SW 1271 (cell line): Measurements from ENCODE around the gene MTARC2.
A peak's percentile ranks its signal among the peaks of the same experiment; 100 is the strongest.
"Not testable (repeated sequence)": the region's sequence is repeated elsewhere in the genome, so short reads cannot be mapped to it uniquely, and the experiment has no call there.

Source experiments
- DNase-seq, 2 experiments: peaks; one replicate each; lab custom pipeline; 2025; lab: John Stamatoyannopoulos, UW

Gene MTARC2

DNA sequence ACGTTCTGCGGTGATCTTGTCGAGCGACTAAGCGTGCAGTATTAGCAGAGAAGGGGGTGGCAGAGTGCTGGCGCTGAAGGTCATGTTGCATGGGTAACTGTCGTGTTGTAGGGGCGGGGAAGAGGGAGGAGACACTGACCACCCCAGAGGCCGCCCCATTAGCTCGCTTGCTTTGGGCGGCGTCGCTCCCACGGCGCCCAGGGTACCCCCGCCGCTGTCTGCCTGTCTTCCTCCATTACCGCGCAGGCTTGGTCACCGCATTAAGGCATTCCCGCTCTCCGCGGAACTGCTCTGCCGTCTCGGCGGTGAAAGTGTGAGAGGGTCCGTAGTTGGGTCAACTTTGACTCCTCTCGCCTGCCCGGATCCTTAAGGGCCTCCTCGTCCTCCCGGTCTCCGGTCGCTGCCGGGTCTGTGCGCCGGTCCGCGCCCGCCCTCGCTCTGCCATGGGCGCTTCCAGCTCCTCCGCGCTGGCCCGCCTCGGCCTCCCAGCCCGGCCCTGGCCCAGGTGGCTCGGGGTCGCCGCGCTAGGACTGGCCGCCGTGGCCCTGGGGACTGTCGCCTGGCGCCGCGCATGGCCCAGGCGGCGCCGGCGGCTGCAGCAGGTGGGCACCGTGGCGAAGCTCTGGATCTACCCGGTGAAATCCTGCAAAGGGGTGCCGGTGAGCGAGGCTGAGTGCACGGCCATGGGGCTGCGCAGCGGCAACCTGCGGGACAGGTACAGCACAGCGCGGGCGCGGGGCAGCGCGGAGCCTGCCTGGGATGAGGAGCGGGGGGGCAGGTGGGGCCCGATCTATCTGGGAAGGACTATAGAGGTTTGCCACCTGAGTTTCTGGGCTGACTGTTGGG lies at the start of gene MTARC2:
MTARC2 (plus strand) TSS at position 234 of the 846 bp plus-strand sequence; CDS start at position 444, 210 bp downstream.
- DNase-seq, result peak; percentile 31 to 77

DNA sequence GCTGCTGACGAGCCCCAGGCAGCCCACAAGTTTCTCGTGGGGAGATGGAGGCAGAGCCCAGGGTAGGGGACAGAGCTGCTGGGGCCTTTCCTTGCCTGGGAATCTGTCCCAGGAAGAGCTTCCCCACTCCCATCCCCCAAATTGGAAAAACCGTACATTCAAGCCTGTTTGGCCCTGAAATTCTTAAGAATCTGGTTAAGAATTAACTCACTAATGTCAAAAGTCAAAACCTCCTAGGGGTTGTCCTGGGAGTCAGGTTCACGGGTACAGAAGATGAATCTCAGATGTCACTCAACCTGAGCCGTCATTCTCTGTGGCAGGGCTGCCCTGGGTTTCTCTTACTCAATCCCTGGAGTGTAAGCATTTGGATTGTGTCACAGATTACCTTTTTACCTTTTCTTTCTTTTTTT lies 49.5 kb upstream of the MTARC2 start:
- no peak for DNase-seq

DNA sequence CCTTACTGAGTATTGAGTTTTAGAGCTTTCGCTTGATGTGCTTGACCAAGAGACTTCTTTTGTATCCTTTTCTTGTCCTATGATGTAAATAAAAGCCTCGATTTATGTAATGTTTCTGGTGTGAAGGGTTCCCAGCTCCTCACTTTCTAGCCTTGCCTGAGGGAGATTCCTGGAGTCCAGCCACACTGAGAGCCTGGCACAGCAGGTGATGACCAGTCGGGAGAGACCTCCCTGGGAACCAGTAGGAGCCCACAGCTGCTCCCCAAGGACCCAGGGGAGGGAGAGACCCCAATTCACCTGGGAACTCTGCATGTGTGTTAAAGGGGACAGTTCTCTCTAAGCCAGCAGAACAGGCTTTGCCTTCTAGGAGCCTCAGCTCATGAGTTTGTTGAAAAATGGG lies 49.1 kb upstream of the MTARC2 start:
- no peak for DNase-seq

DNA sequence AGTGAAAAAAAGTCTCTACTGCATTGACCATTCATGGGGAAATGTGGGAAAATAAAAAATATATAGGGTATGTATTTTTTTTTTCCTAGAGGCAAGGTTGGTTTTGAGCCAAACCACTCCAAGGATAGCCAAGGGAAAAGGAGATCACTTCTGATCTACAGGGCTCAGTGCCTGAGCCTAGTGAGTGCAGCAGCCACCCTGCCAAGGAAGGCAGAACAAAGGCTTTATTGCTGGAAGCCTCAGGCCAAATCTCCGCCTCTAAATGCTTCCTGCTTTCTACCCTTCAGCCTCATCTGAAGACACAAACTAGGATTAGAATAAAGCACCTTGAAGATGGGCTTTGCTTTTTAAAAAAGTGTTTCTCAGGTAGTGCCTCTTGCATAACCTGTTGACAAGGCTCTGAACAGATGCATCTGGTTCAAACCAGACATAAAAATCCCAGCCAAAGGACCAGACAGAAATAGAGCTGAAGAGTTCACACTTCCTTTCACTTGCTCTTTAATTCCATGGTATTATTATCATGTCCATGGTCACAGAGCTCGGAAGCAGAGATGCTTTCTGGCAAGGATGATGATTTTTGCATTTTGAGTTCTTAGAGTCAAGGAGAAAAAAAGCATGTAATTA lies 47.5 kb upstream of the MTARC2 start:
- no peak for DNase-seq

DNA sequence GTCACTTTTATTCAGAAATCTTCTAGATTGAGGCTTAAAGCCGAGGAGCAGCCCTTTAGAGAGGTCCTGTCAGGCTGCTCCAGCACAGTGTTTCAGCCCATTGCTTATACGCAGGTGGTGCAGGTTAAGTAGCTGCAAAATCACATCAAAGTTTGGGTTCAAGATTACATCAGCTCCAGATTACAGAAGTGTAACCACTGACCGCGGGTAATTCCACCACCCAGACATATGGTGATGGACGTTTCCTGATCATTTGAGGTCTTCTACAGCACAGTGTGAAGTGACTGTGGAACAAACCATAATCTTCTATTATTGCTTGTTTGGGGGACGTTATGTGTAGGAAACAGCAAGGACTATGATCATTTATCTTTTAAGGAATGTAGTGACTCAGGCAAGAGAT lies 46.1 kb upstream of the MTARC2 start:
- DNase-seq, result no peak

DNA sequence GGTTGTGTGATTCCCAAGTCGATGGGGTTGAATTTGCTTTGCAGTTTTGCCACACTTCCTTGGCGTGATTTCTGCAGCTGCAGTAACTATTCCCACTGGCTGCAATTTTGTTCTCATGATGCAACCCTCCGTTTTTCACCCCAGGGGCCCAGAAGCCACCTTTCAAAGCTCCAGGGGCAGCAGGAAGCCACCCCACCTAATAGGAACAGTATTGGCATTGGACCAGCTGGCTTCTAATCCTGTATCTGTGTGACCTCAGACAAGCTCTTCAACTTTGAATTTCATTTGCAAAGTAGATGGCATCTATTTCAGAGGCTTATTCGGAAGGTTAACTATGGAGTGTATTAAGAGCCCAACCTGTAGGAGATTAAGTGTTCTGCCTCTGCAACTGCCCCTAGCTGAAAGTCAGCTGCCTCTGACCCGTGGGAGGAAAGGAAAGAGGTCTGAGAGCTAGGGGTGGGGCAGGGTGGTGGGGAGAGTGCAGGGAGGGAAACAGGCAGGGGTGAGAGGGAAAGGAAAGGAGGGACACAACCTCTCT lies 45.3 kb upstream of the MTARC2 start:
- DNase-seq, result no peak

DNA sequence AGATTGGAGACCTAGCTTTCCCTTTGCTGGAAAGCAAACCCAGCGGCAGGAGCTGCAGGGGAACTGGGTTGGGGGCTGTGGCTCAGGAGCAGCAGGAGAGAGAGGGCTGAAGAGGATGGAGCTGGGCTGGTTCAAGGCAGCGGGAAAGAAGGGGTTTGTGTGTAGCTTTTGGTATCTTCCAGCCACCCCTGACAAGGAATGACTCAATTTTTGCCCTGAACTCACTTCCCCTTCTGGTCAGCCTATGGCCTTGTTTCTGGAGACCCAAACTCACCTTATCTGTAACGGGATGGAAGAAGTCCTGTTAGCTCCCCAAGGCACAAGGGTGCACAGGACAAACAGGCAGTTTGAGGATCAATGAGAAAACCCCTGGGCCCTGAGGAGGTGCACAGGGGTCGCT lies 44.8 kb upstream of the MTARC2 start:
- DNase-seq, result no peak

DNA sequence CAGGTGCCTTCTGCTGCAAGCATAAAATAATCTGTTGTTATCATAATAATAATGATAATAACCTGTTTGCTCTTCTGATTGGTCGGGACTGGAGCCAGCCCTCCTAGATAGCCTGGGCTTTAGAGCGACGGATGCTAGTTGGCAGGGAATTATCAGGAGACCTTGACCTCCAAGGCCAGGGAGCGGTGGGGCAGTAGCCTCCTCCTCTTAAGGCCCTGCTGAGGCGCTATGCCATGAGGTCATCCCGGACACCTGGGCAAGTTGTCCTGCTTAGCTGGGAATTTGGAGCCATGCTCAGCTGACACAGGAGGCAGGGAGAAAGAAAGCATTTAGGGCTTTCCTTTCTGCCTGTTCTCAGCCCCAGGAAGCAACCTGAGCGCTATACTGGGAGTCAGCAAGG lies 42.3 kb upstream of the MTARC2 start:
- DNase-seq, result no peak

DNA sequence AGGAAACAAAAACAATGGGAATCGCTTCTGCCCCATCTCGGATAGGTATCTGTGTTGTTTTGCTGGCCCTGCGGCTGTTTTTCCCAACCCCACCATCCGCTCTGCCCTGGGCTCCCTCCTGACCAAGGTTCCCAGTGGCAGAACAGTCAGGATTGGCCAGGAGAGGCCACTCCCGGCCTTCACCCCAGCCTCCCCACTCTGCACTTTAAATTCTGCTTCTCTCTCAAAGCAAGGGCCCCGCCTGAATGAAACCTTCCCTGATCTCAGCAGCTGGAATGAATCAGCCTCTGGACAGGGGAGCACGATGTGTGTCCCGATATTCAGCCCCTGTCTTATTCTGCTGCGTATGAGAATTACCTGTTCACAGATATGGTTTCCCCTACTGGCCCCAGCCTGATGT lies 41.6 kb upstream of the MTARC2 start:
- no peak for DNase-seq

DNA sequence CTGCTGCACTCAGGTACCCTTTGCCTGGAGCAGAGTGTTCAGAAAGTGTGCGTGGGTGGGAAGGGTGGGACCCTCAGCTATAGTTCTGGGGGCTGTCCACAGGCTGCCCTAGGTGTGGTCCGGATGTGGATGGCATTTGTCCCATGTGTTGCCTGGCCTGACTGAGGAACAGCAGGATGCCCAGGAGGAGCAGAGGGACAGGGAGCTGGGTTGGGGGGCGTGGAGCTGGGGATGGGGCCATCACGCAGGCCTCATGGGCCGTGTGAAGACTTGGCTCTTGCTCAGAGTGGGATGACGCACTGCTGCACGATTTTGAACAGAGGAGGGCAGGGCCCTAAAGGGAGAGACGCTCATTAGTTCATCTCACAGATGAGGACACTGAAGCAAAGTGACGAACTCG lies 41.0 kb upstream of the MTARC2 start:
- no peak for DNase-seq

DNA sequence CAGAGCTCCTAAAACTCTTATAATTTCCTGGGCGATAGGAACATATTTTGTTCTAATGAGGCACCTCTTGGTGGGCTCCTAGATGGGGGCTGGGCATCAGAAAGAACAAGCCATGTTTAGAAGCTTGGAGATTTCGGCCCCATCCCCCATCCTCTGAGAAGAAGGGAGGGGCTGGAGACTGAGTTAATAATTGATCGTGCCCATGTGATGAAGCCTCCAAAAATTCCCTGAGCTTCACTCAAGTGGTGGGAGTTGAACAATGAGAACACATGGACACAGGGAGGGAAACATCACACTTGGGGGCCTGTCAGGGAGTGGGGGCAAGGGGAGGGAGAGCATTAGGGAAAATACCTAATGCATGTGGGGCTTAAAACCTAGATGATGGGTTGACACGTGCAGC lies 39.9 kb upstream of the MTARC2 start:
- DNase-seq, result no peak

DNA sequence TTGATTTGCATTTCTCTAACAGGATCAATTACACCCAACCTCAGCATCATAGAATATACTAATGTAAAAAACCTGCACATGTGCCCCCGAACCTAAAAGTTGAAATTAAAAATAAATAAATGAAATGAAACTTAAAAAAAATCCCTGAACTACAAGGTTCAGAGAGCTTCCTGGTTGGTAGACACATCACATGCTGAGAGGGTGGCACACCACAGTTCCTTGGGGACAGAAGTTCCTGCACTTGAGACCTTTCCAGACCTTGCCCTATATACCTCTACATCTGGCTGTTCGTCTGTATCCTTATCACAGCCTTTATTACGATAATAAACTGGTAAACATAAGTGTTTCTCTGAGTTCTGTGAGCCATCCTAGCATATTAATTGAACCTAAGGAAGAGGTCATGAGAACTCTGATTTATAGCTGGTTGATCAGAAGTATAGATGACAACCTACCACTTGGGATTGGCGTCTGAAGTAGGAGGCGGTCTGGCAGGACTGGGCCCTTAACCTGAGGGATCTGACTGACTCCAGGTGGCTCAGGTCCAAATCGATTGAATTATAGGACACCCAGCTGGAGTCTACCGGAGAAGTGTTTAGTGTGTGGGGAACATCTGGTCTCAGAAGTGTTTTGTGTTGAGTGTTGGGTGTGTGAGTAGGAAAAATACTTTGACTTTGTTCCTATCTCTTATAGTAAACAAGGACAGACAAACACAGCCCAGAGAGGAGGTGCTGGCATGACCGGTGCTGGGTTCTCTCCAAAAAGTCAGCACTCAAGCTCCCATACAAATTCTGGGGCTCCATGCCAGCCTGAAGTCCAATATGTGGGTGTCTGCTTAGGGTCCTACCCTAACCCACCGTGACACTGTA lies 39.0 kb upstream of the MTARC2 start:
- DNase-seq, result no peak

DNA sequence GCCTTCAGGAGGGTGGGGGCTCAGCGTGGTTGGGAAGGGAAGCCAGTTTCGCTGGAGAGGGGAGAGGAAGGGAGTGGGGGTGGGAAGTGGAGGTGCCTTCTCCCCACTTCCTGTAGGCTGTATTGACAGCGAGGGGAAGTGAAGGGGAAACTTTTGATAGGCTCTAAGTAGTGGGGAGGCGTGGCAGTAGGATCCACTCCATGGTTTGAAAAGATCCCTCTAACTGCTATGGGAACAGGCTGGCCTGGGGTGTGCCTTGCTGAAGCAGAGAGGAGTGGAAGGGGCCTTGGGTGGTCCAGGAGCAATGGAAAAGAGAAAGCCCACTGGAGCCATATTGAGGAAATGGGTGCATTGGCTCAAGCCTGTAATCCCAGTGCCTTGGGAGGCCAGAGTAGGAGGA lies 37.8 kb upstream of the MTARC2 start:
- no peak for DNase-seq

DNA sequence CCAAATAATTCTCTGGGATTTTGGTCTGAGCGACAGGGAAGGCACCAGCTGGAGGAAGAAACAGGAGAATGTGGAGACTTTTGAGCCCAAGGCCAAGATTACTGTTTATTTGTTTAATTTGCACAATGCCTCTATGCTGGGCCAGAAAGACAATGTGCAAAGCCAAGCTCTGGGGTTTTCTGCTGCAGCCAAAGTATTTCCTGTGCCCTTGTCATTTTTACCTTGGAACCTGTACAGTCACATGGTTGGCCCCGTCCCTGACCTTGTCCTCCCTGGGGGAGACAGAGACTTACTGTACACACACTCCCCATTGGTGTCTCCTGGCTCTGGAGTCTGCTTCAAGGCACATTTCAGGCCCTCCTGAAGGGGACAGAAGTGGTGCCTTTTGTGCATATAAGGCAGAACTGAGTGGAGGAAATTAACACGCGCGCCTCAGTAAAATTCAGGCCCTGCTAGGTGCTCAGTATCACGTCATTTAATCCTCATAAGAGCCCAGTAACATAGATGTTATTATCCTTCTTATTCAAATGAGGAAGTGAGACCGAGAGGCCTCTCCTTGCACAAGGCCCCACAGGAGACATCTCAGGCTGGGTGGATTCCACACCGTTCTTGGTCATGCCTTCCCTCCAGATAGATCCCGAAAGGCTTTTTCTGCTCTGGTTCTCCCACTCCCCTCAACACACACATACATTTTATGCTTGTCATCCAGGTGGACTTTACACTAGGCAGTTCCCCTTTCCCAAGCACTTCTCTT lies 36.9 kb upstream of the MTARC2 start:
- no peak for DNase-seq

DNA sequence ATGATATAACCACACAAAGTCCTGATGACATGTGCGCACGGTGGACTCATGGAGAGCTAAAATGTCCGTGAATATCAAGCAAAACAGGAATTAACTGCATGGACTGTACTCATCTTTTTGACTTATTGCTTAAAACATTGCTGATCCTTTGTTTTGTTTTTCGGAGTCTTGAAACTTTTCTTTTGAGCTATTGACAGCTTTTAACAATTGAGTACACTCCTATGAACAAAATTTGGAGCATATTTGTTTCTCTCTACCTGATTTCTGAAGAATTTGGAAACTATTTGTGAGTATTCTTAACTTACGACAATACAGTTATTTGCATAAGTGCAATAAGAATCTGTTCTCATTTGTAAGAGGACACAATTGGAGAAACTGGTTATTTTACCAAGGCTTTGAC lies 32.1 kb upstream of the MTARC2 start:
- DNase-seq, result not testable (repeated sequence)

DNA sequence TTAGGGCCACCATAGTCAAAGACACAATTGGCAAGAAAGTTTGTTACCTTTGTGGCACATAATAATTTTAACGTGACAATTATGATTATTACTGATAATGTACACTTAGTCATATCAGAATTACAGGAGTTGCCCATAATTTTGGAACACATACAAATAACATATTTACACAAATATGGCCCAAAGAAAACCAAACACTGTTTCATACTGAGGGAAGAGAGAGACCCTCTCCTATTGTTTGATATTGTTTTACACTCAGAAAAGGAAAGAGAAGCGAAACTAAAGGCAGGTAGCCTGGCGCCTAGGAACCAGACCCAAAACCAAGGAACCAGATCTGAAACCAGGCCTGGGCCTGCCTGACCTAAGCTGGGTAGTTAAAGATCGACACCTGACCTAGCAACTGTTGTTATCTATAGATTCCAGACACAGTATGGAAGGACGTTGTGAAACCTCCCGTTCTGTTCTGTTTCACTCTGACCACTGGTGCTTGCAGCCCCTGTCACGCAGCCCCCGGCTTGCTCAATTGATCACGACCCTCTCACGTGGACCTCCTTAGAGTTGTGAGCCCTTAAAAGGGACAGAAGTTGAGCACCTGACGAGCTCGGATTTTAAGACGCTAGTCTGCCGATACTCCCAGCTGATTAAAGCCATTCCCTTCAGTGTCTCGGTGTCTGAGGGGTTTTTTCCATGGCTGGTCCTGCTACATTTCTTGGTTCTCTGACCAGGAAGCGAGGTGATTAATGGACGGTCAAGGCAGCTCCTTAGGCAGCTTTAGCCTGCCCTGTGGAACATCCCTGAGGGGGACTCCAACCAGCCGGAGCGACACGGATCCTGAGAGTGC lies 30.1 kb upstream of the MTARC2 start:
- no peak for DNase-seq

DNA sequence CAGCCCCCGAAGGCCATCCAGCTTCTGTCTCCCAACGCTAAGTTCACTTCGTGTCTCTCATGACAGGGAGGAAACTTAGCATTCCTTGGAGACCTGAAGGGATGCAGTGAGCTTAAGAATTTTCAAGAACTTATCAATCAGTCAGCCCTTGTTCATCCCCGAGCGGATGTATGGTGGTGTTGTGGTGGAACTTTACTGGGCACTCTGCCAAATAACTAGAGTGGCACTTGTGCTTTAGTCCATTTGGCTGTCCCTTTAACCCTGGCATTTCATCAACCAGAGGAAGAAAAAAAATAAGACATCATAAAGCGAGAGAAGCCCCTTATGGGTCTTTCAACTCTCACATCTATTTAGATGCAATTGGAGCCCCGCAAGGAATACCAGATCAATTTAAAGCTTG lies 26.9 kb upstream of the MTARC2 start:
- DNase-seq, result not testable (repeated sequence)

DNA sequence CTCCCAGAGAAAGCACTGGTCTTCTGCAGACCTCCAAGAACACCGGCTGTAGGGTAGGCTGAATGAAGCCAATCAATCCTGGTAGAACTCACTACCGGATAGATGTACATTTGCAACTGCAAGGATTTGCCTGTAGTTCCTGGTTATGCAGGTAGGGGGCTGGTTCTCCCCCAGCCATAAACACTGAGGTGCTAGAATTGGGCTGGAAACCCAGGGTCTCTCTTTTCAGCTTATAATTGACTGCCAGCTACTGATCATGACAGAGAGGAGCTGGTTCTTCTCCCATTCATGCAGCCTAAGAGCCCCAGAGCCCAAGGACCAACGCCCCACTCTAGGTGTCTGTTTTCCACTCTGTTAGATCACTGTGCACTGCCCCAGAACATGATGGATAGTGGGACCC lies 21.5 kb upstream of the MTARC2 start:
- DNase-seq, result no peak

DNA sequence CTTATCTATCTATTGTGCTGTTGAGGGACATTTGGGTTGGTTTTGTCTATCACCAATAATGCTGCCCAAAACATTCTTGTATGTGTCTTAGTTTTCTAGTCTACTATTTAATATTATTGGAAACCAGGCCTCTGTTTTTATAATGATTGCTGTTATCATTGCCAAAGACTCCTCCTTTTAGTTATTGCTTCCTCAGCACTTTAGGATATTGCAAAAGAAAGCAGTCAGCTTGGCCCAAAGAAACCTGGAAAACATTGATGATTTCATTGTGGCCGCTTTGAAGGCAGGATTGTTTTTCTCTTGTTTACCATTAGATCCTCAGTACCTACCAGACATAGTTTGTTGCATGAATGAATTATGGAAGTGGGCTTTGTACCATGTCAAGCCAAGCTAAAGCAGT lies 20.6 kb upstream of the MTARC2 start:
- DNase-seq, result no peak

DNA sequence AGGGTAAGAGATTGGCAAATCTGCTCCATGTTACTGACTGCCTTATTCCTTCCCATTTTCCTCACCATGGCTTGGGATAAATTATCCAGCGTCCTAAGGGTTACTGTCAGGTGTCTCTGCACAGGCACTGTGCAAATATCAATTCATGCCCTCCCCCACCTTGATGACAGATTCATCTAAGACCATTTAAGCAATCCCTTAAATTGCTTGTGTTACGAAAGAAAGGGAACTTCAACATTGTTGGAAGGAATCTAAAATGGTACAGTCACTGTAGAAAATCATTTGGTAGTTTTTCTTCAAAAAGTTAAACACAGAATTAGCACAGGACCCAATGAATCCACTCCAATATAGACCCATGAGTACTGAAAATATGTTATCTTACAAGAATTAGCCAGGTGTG lies 17.6 kb upstream of the MTARC2 start:
- no peak for DNase-seq

DNA sequence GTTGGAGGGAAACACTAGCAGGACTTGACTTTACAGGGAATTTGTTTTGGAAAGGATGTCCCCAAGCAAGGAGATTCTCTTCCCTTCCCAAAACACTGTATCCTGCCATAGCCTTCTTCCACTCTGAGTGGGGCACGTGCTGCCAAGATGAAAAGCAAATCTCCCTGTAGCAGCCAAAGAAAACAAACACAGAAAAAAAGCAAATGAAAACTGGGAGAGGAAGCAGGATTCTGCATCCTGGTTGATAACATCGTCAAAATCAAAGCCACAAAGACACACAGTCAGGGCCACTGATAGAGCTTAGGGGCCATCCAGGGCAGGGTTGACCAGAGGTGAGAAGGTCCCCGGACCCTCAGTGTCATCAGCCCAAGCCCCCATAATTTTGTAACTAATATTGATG lies 16.0 kb upstream of the MTARC2 start:
- DNase-seq, result no peak
